ENCODE measurements around the gene SLC25A21. TPM values are rescaled to one million over a fixed set of nuclear protein-coding genes. Genes with fewer than 3 reads are reported as not detected.

Gene SLC25A21
- total and polyA plus RNA-seq, 7 donors = 0.07 to 0.37 (median 0.18) TPM; not detected in 1

- Histone ChIP-seq H3K27ac (no peak overlapping the region), H3K36me3 (ENCODE audit: insufficient read depth in 1 of 2, low read depth in 1 of 2) (no peaks in the 10 kb centered on the region), H3K9me3 (no peaks in the 10 kb centered on the region), H3K4me1 (no peaks in the 10 kb centered on the region), H3K4me3 (no peak overlapping the region), H3K27me3 (ENCODE audit: insufficient read depth in 3 of 3, low read length in 2 of 3) (no peaks in the 10 kb centered on the region)
- DNase-seq (no peak), ATAC-seq (no peak)
- intact Hi-C loops (cut with DNase I) = no loop called here
- no peak for TF ChIP-seq CTCF (IDR thresholded peaks at IDR 0.05)
- WGBS, 3 donors = 92 to 94% (median 92%) methylated on average over 9 of the region's 9 CpGs
These were observed 201.0 kb downstream of the SLC25A21 start for GRCh38 chr14:36971263-36971855.

- no peak for TF ChIP-seq CTCF (IDR thresholded peaks at IDR 0.05)
- no peak for DNase-seq
- WGBS, 3 donors = 25 to 34% (median 26%) methylated on average over 9 of the region's 9 CpGs
These were observed 204.4 kb downstream of the SLC25A21 start for GRCh38 chr14:36967892-36968555.

GRCh38 chr14:36955967-36956366, 216.4 kb downstream of the SLC25A21 start:
- intact Hi-C loops (cut with DNase I) = no loop called here
- WGBS, 3 donors = 60 to 65% (median 61%) methylated on average over 7 of the region's 7 CpGs
- no peaks in the 10 kb centered on the region for H3K9me3 ChIP-seq
- no peak for DNase-seq
- TF ChIP-seq CTCF (IDR thresholded peaks at IDR 0.05) = no peak
- no peak overlapping the region for H3K27ac ChIP-seq
- H3K4me3 ChIP-seq = no peak overlapping the region
- no peaks in the 10 kb centered on the region for H3K36me3 ChIP-seq (ENCODE audit: insufficient read depth in 1 of 2, low read depth in 1 of 2)
- H3K27me3 ChIP-seq (ENCODE audit: insufficient read depth in 3 of 3, low read length in 2 of 3) = no peaks in the 10 kb centered on the region
- no peaks in the 10 kb centered on the region for H3K4me1 ChIP-seq
- no peak for ATAC-seq

More at GRCh38 chr14:36967892-36968555, 204.4 kb downstream of the SLC25A21 start:
- intact Hi-C loops (cut with DNase I) = no loop called here
- no peak overlapping the region for H3K27ac ChIP-seq
- H3K4me3 ChIP-seq = no peak overlapping the region
- no peaks in the 10 kb centered on the region for H3K4me1 ChIP-seq
- no peaks in the 10 kb centered on the region for H3K27me3 ChIP-seq (ENCODE audit: insufficient read depth in 3 of 3, low read length in 2 of 3)
- no peak for ATAC-seq
- no peaks in the 10 kb centered on the region for H3K36me3 ChIP-seq (ENCODE audit: insufficient read depth in 1 of 2, low read depth in 1 of 2)
- H3K9me3 ChIP-seq = no peaks in the 10 kb centered on the region

GRCh38 chr14:36955376-36955775, 217.0 kb downstream of the SLC25A21 start:
- H3K36me3 ChIP-seq (ENCODE audit: insufficient read depth in 1 of 2, low read depth in 1 of 2) = no peaks in the 10 kb centered on the region
- intact Hi-C loops (cut with DNase I) = no loop called here
- no peak for DNase-seq
- no peak overlapping the region for H3K27ac ChIP-seq
- no peaks in the 10 kb centered on the region for H3K4me1 ChIP-seq
- ATAC-seq = no peak
- no peak for TF ChIP-seq CTCF (IDR thresholded peaks at IDR 0.05)
- H3K9me3 ChIP-seq = no peaks in the 10 kb centered on the region
- H3K4me3 ChIP-seq = no peak overlapping the region
- no peaks in the 10 kb centered on the region for H3K27me3 ChIP-seq (ENCODE audit: insufficient read depth in 3 of 3, low read length in 2 of 3)

All from psoas muscle (tissue), 8 donors.